ENCODE results near the gene TDRD15.

DNA sequence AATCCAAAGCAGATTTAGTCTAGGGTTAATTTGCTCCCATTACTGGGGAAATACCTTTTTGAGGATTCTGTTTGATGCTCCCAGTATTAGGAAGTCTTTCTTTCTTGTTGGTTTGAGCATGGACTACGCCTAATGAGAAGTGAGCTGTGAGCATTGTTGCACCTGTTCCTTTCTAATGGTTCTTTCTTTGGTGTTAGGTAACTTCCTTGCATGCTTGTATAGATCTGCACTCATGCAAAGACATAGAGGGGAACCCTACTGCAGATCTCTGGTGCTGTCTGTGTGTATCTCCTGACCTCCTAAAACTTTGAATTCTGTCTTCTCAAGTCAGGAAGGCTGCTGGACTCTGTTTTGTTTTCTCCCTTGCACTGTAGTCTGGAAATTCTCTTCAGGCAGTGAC is 12.8 kb upstream of the TDRD15 start:
- TF ChIP-seq, protein P1, sequence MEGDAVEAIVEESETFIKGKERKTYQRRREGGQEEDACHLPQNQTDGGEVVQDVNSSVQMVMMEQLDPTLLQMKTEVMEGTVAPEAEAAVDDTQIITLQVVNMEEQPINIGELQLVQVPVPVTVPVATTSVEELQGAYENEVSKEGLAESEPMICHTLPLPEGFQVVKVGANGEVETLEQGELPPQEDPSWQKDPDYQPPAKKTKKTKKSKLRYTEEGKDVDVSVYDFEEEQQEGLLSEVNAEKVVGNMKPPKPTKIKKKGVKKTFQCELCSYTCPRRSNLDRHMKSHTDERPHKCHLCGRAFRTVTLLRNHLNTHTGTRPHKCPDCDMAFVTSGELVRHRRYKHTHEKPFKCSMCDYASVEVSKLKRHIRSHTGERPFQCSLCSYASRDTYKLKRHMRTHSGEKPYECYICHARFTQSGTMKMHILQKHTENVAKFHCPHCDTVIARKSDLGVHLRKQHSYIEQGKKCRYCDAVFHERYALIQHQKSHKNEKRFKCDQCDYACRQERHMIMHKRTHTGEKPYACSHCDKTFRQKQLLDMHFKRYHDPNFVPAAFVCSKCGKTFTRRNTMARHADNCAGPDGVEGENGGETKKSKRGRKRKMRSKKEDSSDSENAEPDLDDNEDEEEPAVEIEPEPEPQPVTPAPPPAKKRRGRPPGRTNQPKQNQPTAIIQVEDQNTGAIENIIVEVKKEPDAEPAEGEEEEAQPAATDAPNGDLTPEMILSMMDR (IDR thresholded peaks at IDR 0.05; ENCODE audit: low read depth, low read length, missing input control): no peak
- TF ChIP-seq RAD21 (IDR thresholded peaks at IDR 0.05) (no peak), EGR1 (IDR thresholded peaks at IDR 0.05; ENCODE audit: low read depth in 2 of 2) (no peak), GABPA (IDR thresholded peaks at IDR 0.05 in 1 of 2, conservative IDR thresholded peaks at IDR 0.05 in 1 of 2) (no peak), FOXA1 (IDR thresholded peaks at IDR 0.05) (no peak), TAF1 (conservative IDR thresholded peaks at IDR 0.05) (no peak), RXRA (IDR thresholded peaks at IDR 0.05) (no peak), FOXA2 (IDR thresholded peaks at IDR 0.05) (no peak), JUND (IDR thresholded peaks at IDR 0.05) (no peak)
- TF ChIP-seq, protein P2, sequence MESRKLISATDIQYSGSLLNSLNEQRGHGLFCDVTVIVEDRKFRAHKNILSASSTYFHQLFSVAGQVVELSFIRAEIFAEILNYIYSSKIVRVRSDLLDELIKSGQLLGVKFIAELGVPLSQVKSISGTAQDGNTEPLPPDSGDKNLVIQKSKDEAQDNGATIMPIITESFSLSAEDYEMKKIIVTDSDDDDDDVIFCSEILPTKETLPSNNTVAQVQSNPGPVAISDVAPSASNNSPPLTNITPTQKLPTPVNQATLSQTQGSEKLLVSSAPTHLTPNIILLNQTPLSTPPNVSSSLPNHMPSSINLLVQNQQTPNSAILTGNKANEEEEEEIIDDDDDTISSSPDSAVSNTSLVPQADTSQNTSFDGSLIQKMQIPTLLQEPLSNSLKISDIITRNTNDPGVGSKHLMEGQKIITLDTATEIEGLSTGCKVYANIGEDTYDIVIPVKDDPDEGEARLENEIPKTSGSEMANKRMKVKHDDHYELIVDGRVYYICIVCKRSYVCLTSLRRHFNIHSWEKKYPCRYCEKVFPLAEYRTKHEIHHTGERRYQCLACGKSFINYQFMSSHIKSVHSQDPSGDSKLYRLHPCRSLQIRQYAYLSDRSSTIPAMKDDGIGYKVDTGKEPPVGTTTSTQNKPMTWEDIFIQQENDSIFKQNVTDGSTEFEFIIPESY (IDR thresholded peaks at IDR 0.05): no peak
- TF ChIP-seq, protein P3, sequence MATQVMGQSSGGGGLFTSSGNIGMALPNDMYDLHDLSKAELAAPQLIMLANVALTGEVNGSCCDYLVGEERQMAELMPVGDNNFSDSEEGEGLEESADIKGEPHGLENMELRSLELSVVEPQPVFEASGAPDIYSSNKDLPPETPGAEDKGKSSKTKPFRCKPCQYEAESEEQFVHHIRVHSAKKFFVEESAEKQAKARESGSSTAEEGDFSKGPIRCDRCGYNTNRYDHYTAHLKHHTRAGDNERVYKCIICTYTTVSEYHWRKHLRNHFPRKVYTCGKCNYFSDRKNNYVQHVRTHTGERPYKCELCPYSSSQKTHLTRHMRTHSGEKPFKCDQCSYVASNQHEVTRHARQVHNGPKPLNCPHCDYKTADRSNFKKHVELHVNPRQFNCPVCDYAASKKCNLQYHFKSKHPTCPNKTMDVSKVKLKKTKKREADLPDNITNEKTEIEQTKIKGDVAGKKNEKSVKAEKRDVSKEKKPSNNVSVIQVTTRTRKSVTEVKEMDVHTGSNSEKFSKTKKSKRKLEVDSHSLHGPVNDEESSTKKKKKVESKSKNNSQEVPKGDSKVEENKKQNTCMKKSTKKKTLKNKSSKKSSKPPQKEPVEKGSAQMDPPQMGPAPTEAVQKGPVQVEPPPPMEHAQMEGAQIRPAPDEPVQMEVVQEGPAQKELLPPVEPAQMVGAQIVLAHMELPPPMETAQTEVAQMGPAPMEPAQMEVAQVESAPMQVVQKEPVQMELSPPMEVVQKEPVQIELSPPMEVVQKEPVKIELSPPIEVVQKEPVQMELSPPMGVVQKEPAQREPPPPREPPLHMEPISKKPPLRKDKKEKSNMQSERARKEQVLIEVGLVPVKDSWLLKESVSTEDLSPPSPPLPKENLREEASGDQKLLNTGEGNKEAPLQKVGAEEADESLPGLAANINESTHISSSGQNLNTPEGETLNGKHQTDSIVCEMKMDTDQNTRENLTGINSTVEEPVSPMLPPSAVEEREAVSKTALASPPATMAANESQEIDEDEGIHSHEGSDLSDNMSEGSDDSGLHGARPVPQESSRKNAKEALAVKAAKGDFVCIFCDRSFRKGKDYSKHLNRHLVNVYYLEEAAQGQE (IDR thresholded peaks at IDR 0.05): no peak
- TF ChIP-seq, protein P4, sequence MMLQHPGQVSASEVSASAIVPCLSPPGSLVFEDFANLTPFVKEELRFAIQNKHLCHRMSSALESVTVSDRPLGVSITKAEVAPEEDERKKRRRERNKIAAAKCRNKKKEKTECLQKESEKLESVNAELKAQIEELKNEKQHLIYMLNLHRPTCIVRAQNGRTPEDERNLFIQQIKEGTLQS (IDR thresholded peaks at IDR 0.05): no peak
- TF ChIP-seq, protein P5, sequence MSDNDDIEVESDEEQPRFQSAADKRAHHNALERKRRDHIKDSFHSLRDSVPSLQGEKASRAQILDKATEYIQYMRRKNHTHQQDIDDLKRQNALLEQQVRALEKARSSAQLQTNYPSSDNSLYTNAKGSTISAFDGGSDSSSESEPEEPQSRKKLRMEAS (IDR thresholded peaks at IDR 0.05): no peak
